RWPE2 (cell line): ENCODE data around the gene LAMB4.

ENCODE experiments used
- ATAC-seq: fragments of 200-7000 bp; cut with Tn5 transposase; 3 replicates; pipeline ENCODE4 v1.9.1; 2021; ENCODE audit warnings: low read depth
- DNase-seq: peaks from one replicate; pipeline ENCODE4 v3.0.0-alpha.2; 2020; ENCODE audit warnings: low spot score
- H3K27ac ChIP-seq: fragments of 450-650 bp; 2 replicates; pipeline ENCODE4 v1.5.1; 2017; ENCODE audit warnings: mild to moderate bottlenecking; ENCODE audit not compliant: poor library complexity, severe bottlenecking
- H3K27me3 ChIP-seq: fragments of 250-450 bp; sonication (Bioruptor Pico); 2 replicates; pipeline ENCODE4 v1.5.1; 2021; ENCODE audit warnings: mild to moderate bottlenecking, moderate library complexity; ENCODE audit not compliant: insufficient read depth, poor library complexity, severe bottlenecking
- H3K36me3 ChIP-seq: fragments of 250-450 bp; sonication (Bioruptor Pico); 2 replicates; pipeline ENCODE4 v1.5.1; 2020; ENCODE audit warnings: low read depth, mild to moderate bottlenecking, moderate library complexity
- H3K4me1 ChIP-seq: fragments of 250-450 bp; sonication (Bioruptor Pico); 2 replicates; pipeline ENCODE4 v1.5.1; 2021; ENCODE audit warnings: mild to moderate bottlenecking, moderate library complexity; ENCODE audit not compliant: insufficient read depth, poor library complexity, severe bottlenecking
- H3K4me3 ChIP-seq: fragments of 250-450 bp; sonication (Bioruptor Pico); 2 replicates; pipeline ENCODE4 v1.5.1; 2021; ENCODE audit warnings: mild to moderate bottlenecking, moderate library complexity; ENCODE audit not compliant: severe bottlenecking
- H3K9me3 ChIP-seq: fragments of 250-450 bp; sonication (Bioruptor Pico); 2 replicates; pipeline ENCODE4 v1.5.1; 2021; ENCODE audit warnings: mild to moderate bottlenecking, moderate library complexity; ENCODE audit not compliant: severe bottlenecking
- CTCF ChIP-seq: fragments of 450-650 bp; IDR thresholded peaks from one replicate; pipeline ENCODE4 v1.5.1; 2017; ENCODE audit warnings: mild to moderate bottlenecking, moderate library complexity; ENCODE audit not compliant: poor library complexity, severe bottlenecking

Gene LAMB4

GRCh38 chr7:107978815-107979408, 151.2 kb downstream of the LAMB4 start:
- Histone ChIP-seq H3K4me3 (no peak overlapping the region), H3K36me3 (peaks cover 96% of the 10 kb centered on the region), H3K4me1 (peaks cover 8% of the 10 kb centered on the region), H3K27ac (no peak overlapping the region), H3K9me3 (no peaks in the 10 kb centered on the region), H3K27me3 (no peaks in the 10 kb centered on the region)
- TF ChIP-seq CTCF = no peak
- DNase-seq (no peak), ATAC-seq (no peak)

- Histone ChIP-seq H3K9me3 (no peaks in the 10 kb centered on the region), H3K27me3 (no peaks in the 10 kb centered on the region), H3K4me1 (peaks cover 27% of the 10 kb centered on the region), H3K36me3 (peaks cover 96% of the 10 kb centered on the region), H3K4me3 (no peak overlapping the region), H3K27ac (no peak overlapping the region)
- DNase-seq (no peak), ATAC-seq (no peak)
- no peak for TF ChIP-seq CTCF
Observed at GRCh38 chr7:107977048-107977447, 153.1 kb downstream of the LAMB4 start.

- ATAC-seq (no peak), DNase-seq (no peak)
- peaks cover 31% of the 10 kb centered on the region for H3K4me1 ChIP-seq
- no peak overlapping the region for H3K27ac ChIP-seq
- H3K36me3 ChIP-seq = peaks cover 96% of the 10 kb centered on the region
- no peak overlapping the region for H3K4me3 ChIP-seq
- TF ChIP-seq CTCF = no peak
- no peaks in the 10 kb centered on the region for H3K9me3 ChIP-seq
- H3K27me3 ChIP-seq = no peaks in the 10 kb centered on the region
Observed at GRCh38 chr7:107976620-107977019, 153.5 kb downstream of the LAMB4 start.

GRCh38 chr7:107975394-107976013, 154.7 kb downstream of the LAMB4 start:
- Histone ChIP-seq H3K4me1 (peaks cover 41% of the 10 kb centered on the region), H3K9me3 (no peaks in the 10 kb centered on the region), H3K4me3 (no peak overlapping the region), H3K27me3 (no peaks in the 10 kb centered on the region), H3K36me3 (peaks cover 96% of the 10 kb centered on the region), H3K27ac (peak overlapping the region; percentile 95)
- DNase-seq = no peak
- no peak for ATAC-seq
- TF ChIP-seq CTCF = no peak

- Histone ChIP-seq H3K36me3 (peaks cover 96% of the 10 kb centered on the region), H3K4me3 (no peak overlapping the region), H3K27ac (peak overlapping the region; percentile 95), H3K4me1 (peaks cover 41% of the 10 kb centered on the region), H3K9me3 (no peaks in the 10 kb centered on the region), H3K27me3 (no peaks in the 10 kb centered on the region)
- TF ChIP-seq CTCF = no peak
- no peak for ATAC-seq
- no peak for DNase-seq
Observed at GRCh38 chr7:107973861-107974260, 156.3 kb downstream of the LAMB4 start.
